HG03196 (cell line): ENCODE data around the gene MIPEP.

Experiments used
- ATAC-seq: cut with Tn5 transposase; IDR thresholded peaks from one replicate; pipeline ENCODE4 v1.9.1; 2021; ENCODE audit not compliant: unreplicated experiment

MIPEP gene

DNA sequence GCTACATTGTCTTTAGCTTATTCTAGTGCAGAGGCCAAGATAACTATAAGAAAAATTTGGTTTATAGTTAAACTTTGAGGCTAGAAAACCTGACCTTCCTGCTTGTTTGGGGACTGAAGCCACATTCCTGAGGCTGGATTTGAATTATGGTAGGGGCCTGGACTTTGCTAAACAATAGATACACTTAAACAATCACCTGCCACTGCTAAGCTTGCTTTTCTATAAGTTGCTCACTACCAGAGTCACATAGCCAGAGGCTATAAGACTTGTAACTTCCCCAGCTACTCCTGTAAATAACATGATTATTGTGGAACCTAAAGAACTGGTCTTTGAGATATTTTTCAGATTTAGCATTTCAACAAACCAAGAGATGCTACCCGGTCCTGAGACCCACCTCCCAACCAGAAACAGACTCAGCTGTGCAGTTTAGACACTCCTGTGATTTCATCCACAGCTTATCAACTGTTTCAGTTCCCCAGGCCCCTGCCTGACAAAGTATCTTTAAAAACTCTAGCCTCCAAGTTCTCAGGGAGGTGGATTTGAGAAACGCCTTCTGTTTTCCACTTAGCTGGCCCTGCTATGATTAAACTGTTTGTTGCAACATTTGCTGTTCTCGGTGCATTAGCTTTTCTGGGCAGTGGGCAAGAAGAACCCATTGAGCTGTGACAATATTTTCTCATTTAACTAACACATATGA, 77.7 kb downstream of the MIPEP start:
- no peak for ATAC-seq

GRCh38 chr13:23810685-23811240, 78.4 kb downstream of the MIPEP start:
- no peak for ATAC-seq

- ATAC-seq: no peak
These were observed 80.4 kb downstream of the MIPEP start for GRCh38 chr13:23808803-23809202.

DNA sequence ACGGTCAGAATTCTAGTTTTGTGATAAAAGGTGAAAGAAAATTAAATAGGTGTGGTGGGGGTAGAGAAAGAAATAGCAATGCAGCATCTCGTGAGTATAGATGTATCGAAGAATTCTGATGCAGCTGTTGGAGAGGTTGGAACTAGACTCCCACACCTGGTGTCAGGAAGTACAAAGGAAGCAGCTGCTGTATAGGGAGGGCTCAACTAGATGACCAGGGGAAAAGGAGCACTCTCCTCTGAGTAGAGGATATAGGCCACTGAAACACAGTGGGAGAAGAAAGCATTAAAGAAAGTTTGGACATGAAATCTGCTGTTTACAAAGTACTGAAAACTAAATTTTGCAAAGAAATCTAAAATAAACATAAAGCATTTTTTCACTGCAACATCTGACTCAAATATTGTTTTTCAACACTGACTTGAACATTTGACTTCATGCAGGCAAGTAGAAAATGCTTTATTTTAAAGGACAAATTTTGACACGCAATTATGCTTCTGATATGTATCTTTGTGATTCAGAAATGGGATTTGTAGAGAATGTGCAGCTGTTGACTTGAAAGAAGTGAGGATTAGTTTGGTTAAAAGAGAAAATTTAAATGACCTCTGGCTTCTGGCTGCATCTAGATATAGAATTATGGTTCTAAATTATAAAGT, 82.2 kb downstream of the MIPEP start:
- peak; percentile 7 for ATAC-seq

GRCh38 chr13:23805821-23806220, 83.4 kb downstream of the MIPEP start:
- no peak for ATAC-seq

- no peak for ATAC-seq
These were observed 84.1 kb downstream of the MIPEP start for GRCh38 chr13:23805122-23805521.

- ATAC-seq: no peak
These were observed 85.0 kb downstream of the MIPEP start for GRCh38 chr13:23804166-23804565.

DNA sequence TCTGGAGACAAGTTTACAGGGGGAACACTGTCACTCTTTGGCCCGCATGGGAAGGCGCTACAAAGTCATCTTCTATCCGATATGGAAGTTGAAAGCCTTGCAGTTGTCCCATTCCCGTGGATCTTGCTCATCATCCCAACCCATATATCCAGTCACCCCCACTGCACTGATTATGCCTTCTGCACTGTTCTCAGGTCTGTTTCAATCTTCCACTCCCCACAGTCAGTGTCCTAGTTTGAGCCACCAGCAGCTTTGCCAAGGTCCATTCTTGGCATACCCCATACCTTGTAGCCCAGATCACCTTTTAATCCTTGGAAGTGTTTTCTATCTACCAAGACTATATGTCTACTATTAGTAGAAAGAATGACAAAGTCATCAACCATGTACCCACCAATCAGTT, 88.1 kb downstream of the MIPEP start:
- ATAC-seq: no peak

DNA sequence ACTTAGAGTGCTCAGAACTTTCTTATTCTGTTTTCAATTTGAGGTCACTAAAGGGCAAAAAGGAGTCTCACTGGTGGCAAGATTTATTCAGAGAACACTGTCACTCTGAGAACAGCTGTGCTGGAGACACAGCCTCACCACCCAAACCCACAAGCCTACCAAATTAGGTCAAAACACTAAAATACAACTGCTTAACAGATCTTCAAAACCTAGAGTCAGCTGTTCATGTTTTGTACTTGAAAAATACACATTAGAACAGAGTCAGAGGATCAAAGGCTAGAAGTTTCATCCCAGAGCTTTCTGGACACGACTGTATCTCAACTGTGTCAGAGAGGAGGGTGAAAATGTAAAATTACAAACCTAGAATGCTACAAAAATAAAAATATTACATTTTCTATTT, 89.3 kb downstream of the MIPEP start:
- peak; percentile 65 for ATAC-seq

DNA sequence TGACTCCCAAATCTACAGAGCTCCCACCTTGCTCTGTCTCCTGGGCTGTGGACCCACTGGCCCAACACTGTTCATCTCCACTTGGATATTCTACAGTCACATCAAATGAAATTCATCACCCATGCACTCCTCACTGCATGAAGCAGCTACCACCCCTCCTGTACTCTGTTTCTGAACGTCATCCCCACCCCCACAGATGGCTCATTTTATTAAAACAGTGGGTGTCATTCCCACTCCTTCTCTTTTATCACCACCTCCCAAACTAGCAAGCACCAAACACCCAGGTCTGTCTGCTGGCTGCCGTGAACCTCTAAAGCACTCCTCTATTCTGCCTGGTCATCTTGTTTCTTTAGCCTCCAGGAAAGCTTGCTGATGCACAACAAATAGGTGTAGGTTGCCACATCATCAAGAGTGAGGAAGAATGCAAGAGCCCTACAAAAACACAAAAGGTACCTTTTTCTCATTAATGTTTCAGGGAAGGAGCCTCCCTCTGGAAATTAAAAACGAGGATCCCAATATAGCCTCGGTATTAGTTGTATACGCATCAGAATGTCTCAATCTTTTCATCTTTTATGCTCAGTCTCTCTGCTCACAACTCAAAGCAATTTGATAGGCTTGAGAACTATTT, 91.8 kb downstream of the MIPEP start:
- no peak for ATAC-seq

DNA sequence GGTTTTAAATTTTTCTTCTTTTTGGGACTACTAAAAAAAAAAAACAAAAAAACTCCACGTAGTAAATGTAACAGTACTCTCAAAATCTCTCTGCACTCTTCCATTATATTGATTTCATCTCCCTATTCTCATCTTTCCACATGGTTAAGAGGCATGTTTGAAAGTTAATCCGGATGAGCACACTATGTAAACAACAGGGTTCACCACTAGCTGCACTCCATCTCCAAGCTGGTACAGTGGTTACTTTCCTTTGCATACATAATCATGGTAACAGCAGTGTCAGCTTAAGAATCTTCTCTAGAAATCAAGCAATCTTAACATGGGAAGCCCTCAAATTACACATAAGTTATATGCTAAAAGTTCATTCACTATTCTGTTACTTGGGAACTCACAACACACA, 92.6 kb downstream of the MIPEP start:
- no peak for ATAC-seq

DNA sequence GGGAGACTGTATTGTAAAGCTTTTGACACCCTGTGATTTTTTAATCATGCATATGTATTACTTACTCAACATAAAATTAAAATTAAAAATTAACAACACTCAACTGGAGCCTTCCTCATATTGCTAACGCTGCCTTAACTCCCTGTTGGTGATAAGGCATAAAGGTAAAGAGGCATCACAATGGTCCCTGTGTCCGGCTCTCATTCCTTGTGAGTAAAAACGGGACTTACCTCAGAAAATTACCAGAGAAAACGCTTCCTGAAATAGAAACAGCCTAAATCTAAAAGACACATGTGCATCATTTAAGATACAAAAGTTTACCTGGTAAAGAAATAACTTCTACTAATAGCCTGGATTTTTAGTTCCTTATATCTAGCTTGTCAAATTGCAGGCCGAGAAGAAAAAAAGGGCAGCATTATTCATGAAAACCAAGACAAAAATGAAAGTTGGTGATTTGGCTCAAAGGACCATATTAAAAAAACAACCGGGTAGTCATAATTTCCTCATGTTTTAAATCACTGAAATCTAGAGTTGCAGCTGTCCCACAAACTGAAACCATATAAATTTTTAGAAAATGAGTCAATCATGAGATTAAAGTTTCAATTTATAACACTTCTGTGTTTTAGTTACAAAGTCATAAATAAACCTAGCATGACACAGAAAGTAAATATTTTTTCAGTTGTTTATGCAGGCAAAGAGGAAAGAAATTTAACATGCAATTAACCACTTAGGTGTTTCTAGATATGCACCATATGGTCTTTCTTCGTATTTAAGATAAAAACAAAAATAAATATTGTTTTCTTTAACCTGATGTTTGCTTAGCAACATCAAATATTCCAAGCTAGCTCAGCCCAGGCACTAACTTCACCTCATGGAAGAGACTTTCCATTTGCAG, 94.7 kb downstream of the MIPEP start:
- no peak for ATAC-seq

- ATAC-seq: no peak
These were observed 95.5 kb downstream of the MIPEP start for GRCh38 chr13:23793711-23794110.

GRCh38 chr13:23792680-23793079, 96.5 kb downstream of the MIPEP start:
- ATAC-seq: no peak

GRCh38 chr13:23790577-23791170, 98.5 kb downstream of the MIPEP start:
- no peak for ATAC-seq

DNA sequence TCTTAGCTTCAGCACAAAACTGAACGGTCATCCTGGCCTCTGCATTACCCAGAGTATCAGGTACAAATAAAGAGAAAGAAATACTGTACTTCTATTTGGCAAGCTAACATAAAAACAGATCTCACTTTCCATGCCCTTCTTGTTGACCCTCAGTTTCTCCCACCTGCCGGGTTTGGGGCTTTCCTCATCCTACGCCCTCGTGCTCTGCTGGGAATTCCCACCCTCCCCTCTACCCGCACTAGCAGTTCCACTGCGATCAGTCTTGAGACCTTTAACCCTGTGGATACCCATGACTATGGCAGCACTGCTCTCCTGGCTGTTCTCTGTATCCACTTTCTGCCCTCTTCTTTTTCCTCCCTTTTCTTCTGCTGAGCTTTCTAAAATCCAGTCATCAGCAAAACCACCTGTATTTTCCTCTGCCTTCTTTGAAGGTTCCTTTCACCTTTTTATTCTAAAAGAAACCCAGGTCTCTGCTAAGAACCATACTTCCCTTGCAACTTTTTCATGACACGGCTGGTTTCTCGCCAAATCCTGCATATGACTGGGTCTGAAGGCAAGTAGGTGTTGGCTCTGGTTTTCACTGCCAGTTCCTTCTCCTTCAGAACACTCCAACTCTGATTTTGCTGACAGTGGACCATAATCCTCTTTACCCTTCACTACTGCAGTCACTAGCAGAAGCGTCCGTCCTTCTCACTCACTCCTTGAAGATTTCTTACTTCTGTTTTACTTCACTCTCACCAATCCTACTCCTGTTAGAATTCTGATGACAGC, 99.4 kb downstream of the MIPEP start:
- no peak for ATAC-seq

- no peak for ATAC-seq
These were observed 100.7 kb downstream of the MIPEP start for GRCh38 chr13:23788459-23788858.

DNA sequence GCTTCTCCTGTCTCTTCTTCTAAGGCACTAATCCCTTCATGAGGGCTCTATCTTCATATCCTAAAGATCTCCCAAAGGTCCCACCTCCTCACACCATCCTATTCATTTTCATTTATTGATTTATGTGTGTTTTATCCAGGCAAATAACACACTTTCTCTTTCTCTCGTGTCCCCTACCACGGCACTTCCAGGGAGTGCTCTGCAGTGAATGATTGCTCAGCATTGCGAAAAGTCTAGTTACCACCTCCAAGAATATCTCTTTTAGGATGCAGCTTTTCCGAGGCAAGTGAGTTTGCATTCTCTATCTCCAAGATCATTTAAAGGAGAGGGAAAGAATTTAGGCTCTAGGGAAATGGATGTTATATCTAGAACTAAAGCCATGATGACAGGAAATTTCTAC, 101.7 kb downstream of the MIPEP start:
- no peak for ATAC-seq

- no peak for ATAC-seq
These were observed 102.6 kb downstream of the MIPEP start for GRCh38 chr13:23786607-23787006.

DNA sequence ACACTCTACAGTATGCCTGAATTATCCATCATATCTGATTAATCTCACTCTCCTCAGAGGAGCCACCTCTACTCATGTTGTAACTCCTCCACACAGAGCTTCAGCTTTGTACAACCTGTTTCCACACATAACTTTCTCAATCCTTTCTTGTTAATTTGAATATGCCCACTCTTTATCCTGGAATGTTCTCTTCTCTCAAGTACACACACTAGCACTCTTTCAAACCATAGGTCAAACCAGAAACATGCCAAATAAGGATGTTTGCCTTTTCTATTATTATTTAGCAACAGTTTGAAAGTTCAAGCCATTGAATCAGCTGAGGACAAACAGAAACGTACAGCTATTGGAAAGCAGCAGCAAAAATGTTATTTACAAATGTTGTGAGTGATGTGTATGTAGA, 110.3 kb downstream of the MIPEP start:
- no peak for ATAC-seq
